HepG2 (cell line): ENCODE results near the gene CRIM1. TPM values are rescaled to one million over a fixed set of nuclear protein-coding genes. Genes with fewer than 3 reads are reported as not detected.

Experiments
- ATAC-seq: fragments of 200-7000 bp; cut with Tn5 transposase; 3 replicates; pipeline ENCODE4 v1.9.1; 2020; ENCODE audit warnings: mild to moderate bottlenecking, moderate library complexity
- BruUV-seq: library from RNA; stranded (reverse); fragments of 400-500 nt; replicated peaks from 2 replicates; lab custom pipeline; 2021; lab: Mats Ljungman, UMichigan
- CTCF ChIA-PET: fragments of 300-600 bp; formaldehyde crosslinking; extraction: SDS; loops from one replicate; lab custom pipeline; 2021; ENCODE audit warnings: low total read pairs, inconsistent platforms, low intra/inter-chr PET ratio; lab: Yijun Ruan, JAX
- POLR2A ChIA-PET: fragments of 350-600 bp; sonication (Branson Sonifier 250); formaldehyde crosslinking; loops from one replicate; lab custom pipeline; 2020; ENCODE audit warnings: antibody characterized with exemption, inconsistent platforms; lab: Yijun Ruan, JAX
- DNase-seq: peaks from one replicate; pipeline ENCODE4 v3.0.0-alpha.2; 2015; ENCODE audit warnings: low spot score
- FAIRE-seq: peaks from 3 replicates; lab custom pipeline; 2011; peaks lifted over from hg19 to GRCh38; lab: Jason Lieb, UNC
- H2AFZ ChIP-seq: one replicate; pipeline ENCODE4 v1.6.1; 2011; ENCODE audit warnings: low read length, inconsistent platforms
- H3K27ac ChIP-seq: fragments of 300-600 bp; 3 replicates; pipeline ENCODE4 v1.8.0; 2011; ENCODE audit warnings: mixed run types, mild to moderate bottlenecking, mixed read lengths, low read length, inconsistent platforms; ENCODE audit not compliant: insufficient read depth; ENCODE audit errors: extremely low read length
- H3K27me3 ChIP-seq, 2 experiments: fragments of 200-600 bp in 1 of 2; 2 replicates in 1 of 2; 3 replicates in 1 of 2; pipeline versions ENCODE4 v1.6.0 to v1.8.0; 2011; ENCODE audit warnings: low read length in 2 of 2, mild to moderate bottlenecking in 2 of 2, moderate library complexity in 2 of 2, inconsistent platforms in 1 of 2; ENCODE audit not compliant: insufficient read depth in 2 of 2, control insufficient read depth in 1 of 2
- H3K36me3 ChIP-seq, 2 experiments: fragments of 200-600 bp in 1 of 2; replicated peaks in 1 of 2; 2 replicates in 1 of 2; 3 replicates in 1 of 2; pipeline versions ENCODE4 v1.5.1 to v1.8.0; 2011; ENCODE audit warnings: low read length in 2 of 2, inconsistent platforms in 1 of 2; ENCODE audit not compliant: insufficient read depth in 2 of 2, control insufficient read depth in 1 of 2
- H3K4me1 ChIP-seq: 2 replicates; pipeline ENCODE4 v1.5.1; 2012; ENCODE audit warnings: low read length, inconsistent platforms; ENCODE audit not compliant: insufficient read depth
- H3K4me2 ChIP-seq: 2 replicates; pipeline ENCODE4 v1.6.0; 2011; ENCODE audit warnings: low read depth, low read length, inconsistent platforms
- H3K4me3 ChIP-seq, 3 experiments: fragments of 200-600 bp in 1 of 3; sonication (generic), shearing (Covaris generic) in 1 of 3; replicated peaks in 1 of 3; 2 replicates each; pipeline ENCODE4 v1.5.1; 2011 to 2016; ENCODE audit warnings: low read length in 3 of 3, inconsistent platforms in 2 of 3, low read depth in 2 of 3, mild to moderate bottlenecking in 2 of 3, control low read depth in 1 of 3, mixed read lengths in 1 of 3; ENCODE audit not compliant: insufficient read depth in 1 of 3
- H3K79me2 ChIP-seq: one replicate; pipeline ENCODE4 v1.6.1; 2011; ENCODE audit warnings: low read length, inconsistent platforms; ENCODE audit not compliant: insufficient read depth
- H3K9ac ChIP-seq: 2 replicates; pipeline ENCODE4 v1.6.0; 2011; ENCODE audit warnings: mild to moderate bottlenecking, low read depth, low read length, inconsistent platforms; ENCODE audit not compliant: insufficient read depth
- H3K9me3 ChIP-seq: 2 replicates; pipeline ENCODE4 v1.5.1; 2012; ENCODE audit warnings: mild to moderate bottlenecking, low read length
- H4K20me1 ChIP-seq: 2 replicates; pipeline ENCODE4 v1.6.0; 2011; ENCODE audit warnings: inconsistent platforms, mild to moderate bottlenecking, low read length, moderate library complexity; ENCODE audit not compliant: insufficient read depth
- FOSL2 ChIP-seq: sonication (generic); formaldehyde crosslinking; IDR thresholded peaks from 2 replicates; pipeline ENCODE4 v1.4.0; 2020; ENCODE audit warnings: missing genetic modification reagents
- JARID2 ChIP-seq: sonication (generic); formaldehyde crosslinking; IDR thresholded peaks from 2 replicates; pipeline ENCODE4 v1.8.1; 2023; ENCODE audit warnings: missing genetic modification reagents, inconsistent platforms; ENCODE audit not compliant: insufficient replicate concordance
- KDM2A ChIP-seq: sonication (generic); formaldehyde crosslinking; IDR thresholded peaks from 2 replicates; pipeline ENCODE4 v1.4.0; 2020; ENCODE audit warnings: low read depth, missing genetic modification reagents, borderline replicate concordance
- MIER2 ChIP-seq: IDR thresholded peaks from 2 replicates; pipeline ENCODE4 v1.6.1; 2016; ENCODE audit warnings: missing biosample characterization, missing genetic modification reagents
- ONECUT2 ChIP-seq: sonication (generic); formaldehyde crosslinking; IDR thresholded peaks from 2 replicates; pipeline ENCODE4 v1.4.0; 2020; ENCODE audit warnings: missing genetic modification reagents
- RNF219 ChIP-seq: sonication (generic); formaldehyde crosslinking; IDR thresholded peaks from 2 replicates; pipeline ENCODE4 v1.5.0; 2020; ENCODE audit warnings: mild to moderate bottlenecking, missing genetic modification reagents
- ZBTB33 ChIP-seq: sonication (generic); formaldehyde crosslinking; IDR thresholded peaks from 2 replicates; pipeline ENCODE4 v1.4.0; 2020; ENCODE audit warnings: missing genetic modification reagents
- ZBTB38 ChIP-seq: sonication (generic); formaldehyde crosslinking; IDR thresholded peaks from 2 replicates; pipeline ENCODE4 v1.5.1; 2020; ENCODE audit warnings: mild to moderate bottlenecking, missing genetic modification reagents
- ZNF484 ChIP-seq: sonication (generic); formaldehyde crosslinking; IDR thresholded peaks from 2 replicates; pipeline ENCODE4 v1.5.1; 2020; ENCODE audit warnings: mild to moderate bottlenecking, low read depth, missing genetic modification reagents, borderline replicate concordance
- ZNF629 ChIP-seq: sonication (generic); formaldehyde crosslinking; conservative IDR thresholded peaks from 2 replicates; pipeline ENCODE4 v1.5.0; 2020; ENCODE audit warnings: missing genetic modification reagents
- WGBS: methylation state at CpG from one replicate; pipeline ENCODE4 v1.1.6; 2017; ENCODE audit warnings: low lambda C conversion rate; 5-methylcytosine and 5-hydroxymethylcytosine counted together
- in situ Hi-C: cut with HindIII; loops from 2 replicates; pipeline ENCODE4 v1.10.0; 2017; ENCODE audit warnings: low pct_unique_long_range_greater_than_20kb; ENCODE audit not compliant: extremely low pct_ligation_motif_present
- intact Hi-C: fragments of 100-400 bp; cut with micrococcal nuclease; formaldehyde crosslinking; loops from one replicate; pipeline ENCODE4 v1.10.0; 2022; ENCODE audit not compliant: unreplicated experiment
- polyA plus RNA-seq, 8 experiments: library from polyadenylated mRNA; depleted of rRNA in 3 of 8; stranded (reverse) in 7 of 8; unstranded in 1 of 8; fragments of >200 nt; fragmentation: Illumina TruSeq in 4 of 8; extraction: Trizol in 4 of 8; gene quantifications; 2 replicates each; pipeline versions ENCODE4 v1.2.1 to v1.2.3, GENCODE V29; 2011 to 2016; ENCODE audit warnings: low read depth in 4 of 8, missing spikeins in 1 of 8, mixed read lengths in 1 of 8; ENCODE audit not compliant: insufficient read depth in 1 of 8
- total RNA-seq, 5 experiments: library from RNA; depleted of rRNA; stranded (reverse); fragments of >200 nt; fragmentation: Illumina TruSeq; extraction: Trizol; gene quantifications; 2 replicates each; pipeline ENCODE4 v1.2.3, GENCODE V29; 2016; ENCODE audit warnings: low read depth in 1 of 5
- TF ChIP-seq, protein P1 (sequence below): sonication (generic); formaldehyde crosslinking; IDR thresholded peaks from 2 replicates; pipeline ENCODE4 v1.5.1; 2020; ENCODE audit warnings: mild to moderate bottlenecking, missing genetic modification reagents, moderate library complexity
- TF ChIP-seq, protein P2 (sequence below): sonication (generic); formaldehyde crosslinking; IDR thresholded peaks from 2 replicates; pipeline ENCODE4 v1.5.0; 2020; ENCODE audit warnings: mild to moderate bottlenecking, missing genetic modification reagents, moderate library complexity

Gene CRIM1
- total and polyA plus RNA-seq, 2 of the 13 experiments (the other 11 are each of a cell fraction or from before 2014, with no cell fraction given), result 39.1 to 69.9 TPM

- FAIRE-seq (no peak), ATAC-seq (no peak), DNase-seq (no peak)
- 80% methylated on average over 5 of the region's 5 CpGs for WGBS
- ChIA-PET POLR2A (interaction anchor here (1.3 to 1.9 kb wide), 4 partner anchors 10 to 220 kb away, joined by 3 to 21 read pairs (median 10); partner anchors contain the start of gene CRIM1), CTCF (no interaction called here)
- Histone ChIP-seq H3K4me3 (no peak overlapping the region), H3K79me2 (peaks cover 95% of the 10 kb centered on the region), H4K20me1 (peaks cover 38% of the 10 kb centered on the region), H3K9ac (peak overlapping the region; percentile 25; the same call in 1 of the 2 replicates), H3K27me3 (no peaks in the 10 kb centered on the region), H3K36me3 (peaks cover 0 to 3% of the 10 kb centered on the region in 2 experiments; a peak in 2 of 5 replicates), H3K27ac (peak overlapping the region; percentile 75), H3K4me1 (peaks cover 100% of the 10 kb centered on the region), H3K4me2 (peak overlapping the region; percentile 61; the same call in 1 of the 2 replicates), H3K9me3 (no peaks in the 10 kb centered on the region), H2AFZ (no peak overlapping the region)
- intact Hi-C loops, result no loop called here
- in situ Hi-C loops, result no loop called here
- BruUV-seq, result no TSS peak
- TF ChIP-seq JARID2 (CRISPR knock-in tag) (no peak), ZBTB33 (peak; percentile 73), FOSL2 (CRISPR knock-in tag) (0 out of 2 replicates have a peak, but pooled peaks have one; percentile 7), ZNF484 (CRISPR knock-in tag) (no peak), RNF219 (CRISPR knock-in tag) (no peak), ONECUT2 (CRISPR knock-in tag) (no peak), MIER2 (CRISPR knock-in tag) (peak; percentile 70), ZNF629 (CRISPR knock-in tag) (peak; percentile 47; the same call in 1 of the 2 replicates), KDM2A (CRISPR knock-in tag) (no peak), ZBTB38 (CRISPR knock-in tag) (peak; percentile 41; the same call in 1 of the 2 replicates)
- TF ChIP-seq, protein P1, sequence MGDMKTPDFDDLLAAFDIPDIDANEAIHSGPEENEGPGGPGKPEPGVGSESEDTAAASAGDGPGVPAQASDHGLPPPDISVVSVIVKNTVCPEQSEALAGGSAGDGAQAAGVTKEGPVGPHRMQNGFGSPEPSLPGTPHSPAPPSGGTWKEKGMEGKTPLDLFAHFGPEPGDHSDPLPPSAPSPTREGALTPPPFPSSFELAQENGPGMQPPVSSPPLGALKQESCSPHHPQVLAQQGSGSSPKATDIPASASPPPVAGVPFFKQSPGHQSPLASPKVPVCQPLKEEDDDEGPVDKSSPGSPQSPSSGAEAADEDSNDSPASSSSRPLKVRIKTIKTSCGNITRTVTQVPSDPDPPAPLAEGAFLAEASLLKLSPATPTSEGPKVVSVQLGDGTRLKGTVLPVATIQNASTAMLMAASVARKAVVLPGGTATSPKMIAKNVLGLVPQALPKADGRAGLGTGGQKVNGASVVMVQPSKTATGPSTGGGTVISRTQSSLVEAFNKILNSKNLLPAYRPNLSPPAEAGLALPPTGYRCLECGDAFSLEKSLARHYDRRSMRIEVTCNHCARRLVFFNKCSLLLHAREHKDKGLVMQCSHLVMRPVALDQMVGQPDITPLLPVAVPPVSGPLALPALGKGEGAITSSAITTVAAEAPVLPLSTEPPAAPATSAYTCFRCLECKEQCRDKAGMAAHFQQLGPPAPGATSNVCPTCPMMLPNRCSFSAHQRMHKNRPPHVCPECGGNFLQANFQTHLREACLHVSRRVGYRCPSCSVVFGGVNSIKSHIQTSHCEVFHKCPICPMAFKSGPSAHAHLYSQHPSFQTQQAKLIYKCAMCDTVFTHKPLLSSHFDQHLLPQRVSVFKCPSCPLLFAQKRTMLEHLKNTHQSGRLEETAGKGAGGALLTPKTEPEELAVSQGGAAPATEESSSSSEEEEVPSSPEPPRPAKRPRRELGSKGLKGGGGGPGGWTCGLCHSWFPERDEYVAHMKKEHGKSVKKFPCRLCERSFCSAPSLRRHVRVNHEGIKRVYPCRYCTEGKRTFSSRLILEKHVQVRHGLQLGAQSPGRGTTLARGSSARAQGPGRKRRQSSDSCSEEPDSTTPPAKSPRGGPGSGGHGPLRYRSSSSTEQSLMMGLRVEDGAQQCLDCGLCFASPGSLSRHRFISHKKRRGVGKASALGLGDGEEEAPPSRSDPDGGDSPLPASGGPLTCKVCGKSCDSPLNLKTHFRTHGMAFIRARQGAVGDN, result peak; percentile 63
- TF ChIP-seq, protein P2, sequence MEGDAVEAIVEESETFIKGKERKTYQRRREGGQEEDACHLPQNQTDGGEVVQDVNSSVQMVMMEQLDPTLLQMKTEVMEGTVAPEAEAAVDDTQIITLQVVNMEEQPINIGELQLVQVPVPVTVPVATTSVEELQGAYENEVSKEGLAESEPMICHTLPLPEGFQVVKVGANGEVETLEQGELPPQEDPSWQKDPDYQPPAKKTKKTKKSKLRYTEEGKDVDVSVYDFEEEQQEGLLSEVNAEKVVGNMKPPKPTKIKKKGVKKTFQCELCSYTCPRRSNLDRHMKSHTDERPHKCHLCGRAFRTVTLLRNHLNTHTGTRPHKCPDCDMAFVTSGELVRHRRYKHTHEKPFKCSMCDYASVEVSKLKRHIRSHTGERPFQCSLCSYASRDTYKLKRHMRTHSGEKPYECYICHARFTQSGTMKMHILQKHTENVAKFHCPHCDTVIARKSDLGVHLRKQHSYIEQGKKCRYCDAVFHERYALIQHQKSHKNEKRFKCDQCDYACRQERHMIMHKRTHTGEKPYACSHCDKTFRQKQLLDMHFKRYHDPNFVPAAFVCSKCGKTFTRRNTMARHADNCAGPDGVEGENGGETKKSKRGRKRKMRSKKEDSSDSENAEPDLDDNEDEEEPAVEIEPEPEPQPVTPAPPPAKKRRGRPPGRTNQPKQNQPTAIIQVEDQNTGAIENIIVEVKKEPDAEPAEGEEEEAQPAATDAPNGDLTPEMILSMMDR (CRISPR knock-in tag), result peak; percentile 28; the same call in 1 of the 2 replicates
Observed at GRCh38 chr2:36376992-36377738, 21.6 kb downstream of the CRIM1 start.
